Hepatocyte (in vitro differentiated cells): ENCODE data around the gene ARHGAP22. TPM values are rescaled to one million over a fixed set of nuclear protein-coding genes. Genes with fewer than 3 reads are reported as not detected.

ENCODE experiments used
- DNase-seq: peaks from one replicate; pipeline ENCODE4 v3.0.0-alpha.2; 2016; ENCODE audit warnings: low spot score
- H2AFZ ChIP-seq: fragments of 200-600 bp; sonication (generic); 2 replicates; pipeline ENCODE4 v1.6.0; 2016; ENCODE audit warnings: antibody characterized with exemption, mild to moderate bottlenecking
- H3K27ac ChIP-seq: fragments of 200-600 bp; sonication (generic); 2 replicates; pipeline ENCODE4 v1.5.1; 2016; ENCODE audit warnings: mild to moderate bottlenecking
- H3K27me3 ChIP-seq: fragments of 200-600 bp; sonication (generic); 2 replicates; pipeline ENCODE4 v1.6.1; 2016
- H3K36me3 ChIP-seq: fragments of 200-600 bp; sonication (generic); replicated peaks from 2 replicates; pipeline ENCODE4 v1.5.1; 2016; ENCODE audit warnings: low read depth; ENCODE audit not compliant: insufficient read depth
- H3K4me1 ChIP-seq: fragments of 200-600 bp; sonication (generic); 2 replicates; pipeline ENCODE4 v1.5.1; 2016; ENCODE audit warnings: mild to moderate bottlenecking, moderate library complexity; ENCODE audit not compliant: insufficient read depth
- H3K4me2 ChIP-seq: fragments of 200-600 bp; sonication (generic); 2 replicates; pipeline ENCODE4 v1.6.0; 2016
- H3K4me3 ChIP-seq: fragments of 200-600 bp; sonication (generic); 2 replicates; pipeline ENCODE4 v1.5.1; 2016; ENCODE audit warnings: mild to moderate bottlenecking
- H3K79me2 ChIP-seq: fragments of 200-600 bp; sonication (generic); 2 replicates; pipeline ENCODE4 v1.6.0; 2017; ENCODE audit warnings: mild to moderate bottlenecking
- H3K9me2 ChIP-seq: fragments of 200-600 bp; sonication (generic); replicated peaks from 2 replicates; pipeline ENCODE4 v1.6.0; 2017; ENCODE audit warnings: mild to moderate bottlenecking; ENCODE audit not compliant: insufficient read depth
- H3K9me3 ChIP-seq: fragments of 200-600 bp; sonication (generic); 2 replicates; pipeline ENCODE4 v1.5.1; 2016; ENCODE audit warnings: low read depth, mild to moderate bottlenecking
- H4K20me1 ChIP-seq: fragments of 200-600 bp; sonication (generic); 2 replicates; pipeline ENCODE4 v1.6.0; 2016; ENCODE audit warnings: mild to moderate bottlenecking; ENCODE audit not compliant: insufficient read depth, poor library complexity, severe bottlenecking
- CTCF ChIP-seq: fragments of 200-600 bp; sonication (generic); IDR thresholded peaks from 2 replicates; pipeline ENCODE4 v1.5.1; 2016; ENCODE audit warnings: antibody characterized with exemption, mild to moderate bottlenecking; ENCODE audit not compliant: poor library complexity
- EZH2 ChIP-seq: fragments of 200-600 bp; sonication (generic); IDR thresholded peaks from 2 replicates; pipeline ENCODE4 v1.6.1; 2016; ENCODE audit warnings: antibody characterized with exemption, mild to moderate bottlenecking, borderline replicate concordance
- EZH2phosphoT487 ChIP-seq: fragments of 200-600 bp; sonication (generic); IDR thresholded peaks from one replicate; pipeline ENCODE4 v1.6.1; 2018; ENCODE audit warnings: antibody characterized with exemption, mild to moderate bottlenecking, low read depth, moderate library complexity; ENCODE audit not compliant: unreplicated experiment, severe bottlenecking
- WGBS: methylation state at CpG from one replicate; pipeline ENCODE4 v1.1.6; 2016; ENCODE audit warnings: low lambda C conversion rate; ENCODE audit errors: missing lambda C conversion rate; 5-methylcytosine and 5-hydroxymethylcytosine counted together
- polyA plus RNA-seq: library from polyadenylated mRNA; unstranded; fragments of >200 nt; fragmentation: Nextera tagmentation; extraction: Ambion mirVana; gene quantifications from 2 replicates; pipeline ENCODE4 v1.2.1, GENCODE V29; 2016
- total RNA-seq: library from RNA; depleted of rRNA; stranded (reverse); fragments of >200 nt; gene quantifications from 2 replicates; pipeline ENCODE4 v1.2.3, GENCODE V29; 2014

The ARHGAP22 gene
- total and polyA plus RNA-seq, 2 experiments from 2014 or later, result 1.7 to 1.8 TPM

GRCh38 chr10:48609899-48610584 is 5.2 kb upstream of the ARHGAP22 start:
- H3K27ac ChIP-seq, result no peak overlapping the region
- no peaks in the 10 kb centered on the region for H3K79me2 ChIP-seq
- H3K9me2 ChIP-seq, result no peaks in the 10 kb centered on the region
- no peaks in the 10 kb centered on the region for H3K36me3 ChIP-seq
- no peaks in the 10 kb centered on the region for H3K4me1 ChIP-seq
- no peak overlapping the region for H2AFZ ChIP-seq
- peaks cover 9% of the 10 kb centered on the region for H3K27me3 ChIP-seq
- no peak for TF ChIP-seq EZH2phosphoT487
- no peak for TF ChIP-seq EZH2
- TF ChIP-seq CTCF, result no peak
- H3K4me2 ChIP-seq, result no peak overlapping the region
- DNase-seq, result no peak
- no peaks in the 10 kb centered on the region for H4K20me1 ChIP-seq
- 87% methylated on average over 4 of the region's 4 CpGs for WGBS
- H3K4me3 ChIP-seq, result no peak overlapping the region
- no peaks in the 10 kb centered on the region for H3K9me3 ChIP-seq

GRCh38 chr10:48609441-48609840 is 4.6 kb upstream of the ARHGAP22 start:
- 83% methylated on average over 5 of the region's 5 CpGs for WGBS
- peaks cover 3% of the 10 kb centered on the region for H3K4me1 ChIP-seq
- H3K27ac ChIP-seq, result no peak overlapping the region
- DNase-seq, result no peak
- H3K9me2 ChIP-seq, result no peaks in the 10 kb centered on the region
- TF ChIP-seq CTCF, result no peak
- no peak for TF ChIP-seq EZH2
- no peak for TF ChIP-seq EZH2phosphoT487
- H3K4me2 ChIP-seq, result no peak overlapping the region
- no peak overlapping the region for H3K4me3 ChIP-seq
- no peaks in the 10 kb centered on the region for H3K9me3 ChIP-seq
- H3K27me3 ChIP-seq, result peaks cover 13% of the 10 kb centered on the region
- H2AFZ ChIP-seq, result no peak overlapping the region
- no peaks in the 10 kb centered on the region for H3K36me3 ChIP-seq
- H3K79me2 ChIP-seq, result no peaks in the 10 kb centered on the region
- H4K20me1 ChIP-seq, result no peaks in the 10 kb centered on the region

- TF ChIP-seq EZH2phosphoT487 (no peak), EZH2 (no peak), CTCF (no peak)
- DNase-seq, result no peak
- Histone ChIP-seq H4K20me1 (no peaks in the 10 kb centered on the region), H2AFZ (no peak overlapping the region), H3K9me3 (no peaks in the 10 kb centered on the region), H3K4me2 (no peak overlapping the region), H3K4me3 (no peak overlapping the region), H3K27ac (no peak overlapping the region), H3K79me2 (no peaks in the 10 kb centered on the region), H3K4me1 (peaks cover 3% of the 10 kb centered on the region), H3K36me3 (no peaks in the 10 kb centered on the region), H3K9me2 (no peaks in the 10 kb centered on the region), H3K27me3 (peaks cover 18% of the 10 kb centered on the region)
These were observed 4.1 kb upstream of the ARHGAP22 start for GRCh38 chr10:48608976-48609375.
